ENCODE measurements around the gene ADAMTS15. TPM values are rescaled to one million over a fixed set of nuclear protein-coding genes. Genes with fewer than 3 reads are reported as not detected.

Gene ADAMTS15
- total RNA-seq, 1 donor, result 4.3 TPM

- Histone ChIP-seq H3K27ac (ENCODE audit: low read depth, low read length) (no peak overlapping the region), H2AFZ (ENCODE audit: low read length) (no peak overlapping the region)
These were observed 40.6 kb downstream of the ADAMTS15 start for GRCh38 chr11:130488848-130489584.

GRCh38 chr11:130489716-130490115 lies 41.3 kb downstream of the ADAMTS15 start:
- Histone ChIP-seq H3K4me2 (ENCODE audit: insufficient read depth, low read length) (no peak overlapping the region), H4K20me1 (ENCODE audit: insufficient read depth, low read length) (no peaks in the 10 kb centered on the region), H2AFZ (ENCODE audit: low read length) (no peak overlapping the region), H3K79me2 (ENCODE audit: insufficient read depth, low read length) (no peaks in the 10 kb centered on the region), H3K27ac (ENCODE audit: low read depth, low read length) (no peak overlapping the region), H3K4me3 (ENCODE audit: insufficient read depth, low read length) (no peak overlapping the region), H3K4me1 (ENCODE audit: insufficient read depth, low read length) (no peaks in the 10 kb centered on the region), H3K36me3 (ENCODE audit: insufficient read depth, low read length) (no peaks in the 10 kb centered on the region), H3K27me3 (ENCODE audit: insufficient read depth, low read length) (no peaks in the 10 kb centered on the region), H3K9me3 (ENCODE audit: low read depth, low read length) (no peaks in the 10 kb centered on the region)
- TF ChIP-seq CTCF (IDR thresholded peaks at IDR 0.05; ENCODE audit: extremely low read depth, low read depth, low read length), result no peak
- DNase-seq (ENCODE audit: insufficient read length, low spot score, missing footprints), result no peak

More at GRCh38 chr11:130488848-130489584, 40.6 kb downstream of the ADAMTS15 start:
- H3K4me1 ChIP-seq (ENCODE audit: insufficient read depth, low read length), result no peaks in the 10 kb centered on the region
- no peaks in the 10 kb centered on the region for H4K20me1 ChIP-seq (ENCODE audit: insufficient read depth, low read length)
- no peak for TF ChIP-seq CTCF (IDR thresholded peaks at IDR 0.05; ENCODE audit: extremely low read depth, low read depth, low read length)
- H3K36me3 ChIP-seq (ENCODE audit: insufficient read depth, low read length), result no peaks in the 10 kb centered on the region
- H3K27me3 ChIP-seq (ENCODE audit: insufficient read depth, low read length), result no peaks in the 10 kb centered on the region
- H3K9me3 ChIP-seq (ENCODE audit: low read depth, low read length), result no peaks in the 10 kb centered on the region
- no peak overlapping the region for H3K4me2 ChIP-seq (ENCODE audit: insufficient read depth, low read length)
- H3K79me2 ChIP-seq (ENCODE audit: insufficient read depth, low read length), result no peaks in the 10 kb centered on the region
- DNase-seq (ENCODE audit: insufficient read length, low spot score, missing footprints), result no peak
- H3K4me3 ChIP-seq (ENCODE audit: insufficient read depth, low read length), result no peak overlapping the region

- Histone ChIP-seq H3K4me3 (ENCODE audit: insufficient read depth, low read length) (no peak overlapping the region), H3K36me3 (ENCODE audit: insufficient read depth, low read length) (no peaks in the 10 kb centered on the region), H4K20me1 (ENCODE audit: insufficient read depth, low read length) (no peaks in the 10 kb centered on the region), H3K27me3 (ENCODE audit: insufficient read depth, low read length) (no peaks in the 10 kb centered on the region), H3K79me2 (ENCODE audit: insufficient read depth, low read length) (no peaks in the 10 kb centered on the region), H3K4me1 (ENCODE audit: insufficient read depth, low read length) (no peaks in the 10 kb centered on the region), H2AFZ (ENCODE audit: low read length) (no peak overlapping the region), H3K27ac (ENCODE audit: low read depth, low read length) (no peak overlapping the region), H3K9me3 (ENCODE audit: low read depth, low read length) (no peaks in the 10 kb centered on the region), H3K4me2 (ENCODE audit: insufficient read depth, low read length) (no peak overlapping the region)
- no peak for TF ChIP-seq CTCF (IDR thresholded peaks at IDR 0.05; ENCODE audit: extremely low read depth, low read depth, low read length)
- no peak for DNase-seq (ENCODE audit: insufficient read length, low spot score, missing footprints)
These were observed 42.4 kb downstream of the ADAMTS15 start for GRCh38 chr11:130490682-130491449.

- no peak for DNase-seq (ENCODE audit: insufficient read length, low spot score, missing footprints)
- H3K27me3 ChIP-seq (ENCODE audit: insufficient read depth, low read length), result no peaks in the 10 kb centered on the region
- H2AFZ ChIP-seq (ENCODE audit: low read length), result no peak overlapping the region
- H3K79me2 ChIP-seq (ENCODE audit: insufficient read depth, low read length), result no peaks in the 10 kb centered on the region
- no peaks in the 10 kb centered on the region for H3K9me3 ChIP-seq (ENCODE audit: low read depth, low read length)
- H3K27ac ChIP-seq (ENCODE audit: low read depth, low read length), result no peak overlapping the region
- TF ChIP-seq CTCF (IDR thresholded peaks at IDR 0.05; ENCODE audit: extremely low read depth, low read depth, low read length), result no peak
- peaks cover 3% of the 10 kb centered on the region for H3K4me1 ChIP-seq (ENCODE audit: insufficient read depth, low read length)
- no peak overlapping the region for H3K4me2 ChIP-seq (ENCODE audit: insufficient read depth, low read length)
- H3K4me3 ChIP-seq (ENCODE audit: insufficient read depth, low read length), result no peak overlapping the region
- no peaks in the 10 kb centered on the region for H3K36me3 ChIP-seq (ENCODE audit: insufficient read depth, low read length)
- no peaks in the 10 kb centered on the region for H4K20me1 ChIP-seq (ENCODE audit: insufficient read depth, low read length)
These were observed 49.7 kb downstream of the ADAMTS15 start for GRCh38 chr11:130498181-130498580.

Measured in osteoblast (primary cell).